T-helper 2 cell treated with Interferon-gamma antibody and Interleukin-4, amounts not matched to agents 100 ng/mL and 5 ng/mL, for 36 hours (primary cell): ENCODE measurements around the gene CTCF. TPM values are rescaled to one million over a fixed set of nuclear protein-coding genes. Genes with fewer than 3 reads are reported as not detected.

Experiments used
- intact Hi-C: fragments of 100-400 bp; cut with micrococcal nuclease; formaldehyde crosslinking; loops from one replicate; pipeline ENCODE4 v1.15.1; 2023
- total RNA-seq: library from RNA; stranded (reverse); gene quantifications from 2 replicates; pipeline ENCODE4 v1.2.3, GENCODE V29; 2022

Gene CTCF
- total RNA-seq, 1 donor from 2014 or later, result 82.9 TPM

DNA sequence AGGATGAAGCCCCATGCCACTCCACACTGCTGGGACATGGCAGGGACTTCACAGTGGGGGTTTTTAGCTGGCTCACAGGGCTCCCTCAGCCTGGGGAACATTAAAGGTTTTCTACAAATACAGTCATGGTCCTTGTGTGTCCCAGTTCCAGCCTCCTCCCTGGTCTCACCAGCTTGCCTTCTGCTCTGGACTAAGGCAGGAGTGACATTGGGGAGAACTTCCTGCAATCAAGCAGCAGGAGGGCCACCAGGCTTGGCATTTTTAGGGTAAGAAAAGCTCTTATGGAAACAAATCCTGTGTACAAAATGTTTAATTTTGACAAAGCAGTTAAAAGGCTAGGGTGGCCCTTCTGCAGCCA is 100.3 kb downstream of the CTCF start:
- intact Hi-C loops, result loop anchor here (10.0 kb wide), 2 partner anchors 182 to 418 kb away; partner anchors contain the start of genes CENPT, FHOD1, NUTF2 and SLC9A5

DNA sequence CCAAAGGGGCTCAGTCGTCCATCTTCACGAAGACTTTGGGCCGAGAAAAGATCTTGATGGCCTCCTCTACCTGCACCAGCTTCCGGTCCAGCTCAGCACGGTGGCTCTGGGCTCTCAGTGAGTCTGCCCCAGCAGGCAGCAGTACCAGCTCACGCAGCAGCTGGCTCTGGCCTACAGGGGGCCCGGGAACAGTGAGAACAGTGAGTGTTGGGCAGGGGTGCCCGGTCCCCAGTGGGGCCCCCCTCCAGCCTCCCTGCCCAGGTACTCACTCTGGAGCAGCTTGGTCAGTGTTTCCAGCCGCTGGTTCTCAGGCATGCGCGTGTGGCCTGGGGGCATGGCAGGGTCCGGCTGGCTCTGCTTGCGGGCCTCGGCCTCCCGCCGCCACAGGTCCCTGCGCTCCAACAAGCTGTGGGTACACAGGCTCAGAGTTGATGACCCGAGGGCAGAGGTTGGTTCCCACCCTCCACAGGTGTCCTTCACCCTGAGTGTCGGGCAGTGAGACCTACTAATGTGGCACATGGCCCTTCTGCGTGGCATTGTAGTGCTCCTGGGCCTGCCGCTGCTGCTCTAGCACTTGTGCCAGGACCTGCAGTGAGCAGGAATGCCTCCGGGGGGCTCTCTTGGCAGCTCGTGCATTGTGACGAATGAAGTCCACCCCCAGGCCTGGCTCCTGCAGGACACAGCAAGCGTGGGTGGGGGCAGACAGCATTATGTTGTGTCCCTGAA is 101.0 kb downstream of the CTCF start:
- intact Hi-C loops, result loop anchor here (10.0 kb wide), 2 partner anchors 181 to 419 kb away; partner anchors contain the start of genes CENPT, FHOD1, NUTF2 and SLC9A5

DNA sequence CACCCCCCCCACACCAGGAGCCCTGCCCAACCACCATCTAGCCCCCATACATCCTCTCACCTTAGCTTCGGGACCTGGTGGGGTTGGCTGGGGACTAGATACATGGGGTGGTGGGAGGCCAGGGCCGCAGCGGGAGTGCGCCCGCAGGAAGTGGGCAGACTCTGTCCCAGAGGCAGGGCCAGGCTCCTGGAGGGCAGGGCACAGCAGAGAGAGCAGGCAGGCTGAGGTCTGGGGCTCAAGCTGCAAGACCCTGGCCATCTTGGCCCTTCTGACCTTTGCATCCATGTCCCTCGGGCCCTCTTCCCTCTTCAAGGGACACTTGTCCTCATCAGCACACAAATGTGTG is 101.5 kb downstream of the CTCF start:
- intact Hi-C loops, result loop anchor here (10.0 kb wide), 2 partner anchors 181 to 419 kb away; partner anchors contain the start of genes CENPT, FHOD1, NUTF2 and SLC9A5

DNA sequence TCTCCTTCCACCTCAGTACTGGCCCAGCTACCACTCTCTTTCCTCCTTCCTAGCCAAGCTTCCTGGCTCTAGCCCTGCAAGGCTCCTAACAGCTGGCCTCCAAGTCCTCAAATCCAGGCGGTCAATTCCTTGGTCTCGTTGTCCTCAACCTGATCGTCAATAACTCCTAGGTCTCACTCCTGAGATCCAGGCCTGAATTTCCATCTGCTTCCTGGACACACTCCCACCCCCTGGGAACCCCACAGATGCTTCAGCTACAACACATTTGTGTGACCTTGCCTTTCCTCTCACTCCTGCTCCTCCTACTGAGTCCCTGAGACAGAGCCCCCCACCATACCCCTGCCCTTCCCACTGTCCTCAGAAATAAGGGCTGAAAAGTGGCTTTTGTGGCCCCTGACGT is 101.9 kb downstream of the CTCF start:
- intact Hi-C loops, result loop anchor here (10.0 kb wide), 2 partner anchors 181 to 419 kb away; partner anchors contain the start of genes CENPT, FHOD1, NUTF2 and SLC9A5

DNA sequence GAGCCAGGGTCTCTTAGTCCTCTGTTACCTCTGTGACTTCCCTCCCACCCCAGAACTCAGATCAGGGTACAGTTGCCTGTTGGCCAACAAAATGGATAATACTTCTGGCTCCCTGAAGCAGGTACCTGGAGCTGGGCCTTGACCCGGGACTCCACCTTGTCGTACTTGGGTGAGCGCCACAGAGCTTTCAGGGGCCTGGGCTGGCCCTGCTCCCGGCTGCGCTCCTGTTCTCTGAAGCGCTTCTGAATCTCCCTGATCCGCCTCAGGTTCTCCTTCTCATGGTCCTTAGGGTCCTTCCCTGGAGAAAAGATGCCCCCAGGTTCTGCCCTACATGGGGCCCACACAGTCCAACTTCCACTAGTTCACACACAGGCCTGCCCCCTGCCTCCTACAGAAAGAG is 102.5 kb downstream of the CTCF start:
- intact Hi-C loops, result loop anchor here (10.0 kb wide), 2 partner anchors 180 to 420 kb away; partner anchors contain the start of genes CENPT, FHOD1, NUTF2 and SLC9A5

DNA sequence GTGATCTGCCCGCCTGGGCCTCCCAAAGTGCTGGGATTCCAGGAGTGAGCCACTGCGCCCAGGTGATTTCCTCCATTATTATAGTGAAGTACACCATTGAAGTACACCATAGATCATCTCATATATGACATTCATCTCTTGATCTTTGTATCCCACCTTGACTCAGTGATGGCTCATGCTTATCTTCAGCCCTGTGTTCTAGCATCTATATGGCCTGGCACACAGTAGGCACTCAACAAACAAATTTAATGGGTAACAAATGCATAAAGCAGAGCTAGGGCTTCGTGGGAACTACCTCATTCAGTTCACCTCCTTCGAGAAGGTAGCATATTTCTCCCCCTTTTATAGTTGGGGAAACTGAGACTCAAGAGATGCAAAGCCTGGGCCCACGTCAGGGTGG is 103.3 kb downstream of the CTCF start:
- intact Hi-C loops, result loop anchor here (10.0 kb wide), 2 partner anchors 179 to 421 kb away; partner anchors contain the start of genes CENPT, FHOD1, NUTF2 and SLC9A5

DNA sequence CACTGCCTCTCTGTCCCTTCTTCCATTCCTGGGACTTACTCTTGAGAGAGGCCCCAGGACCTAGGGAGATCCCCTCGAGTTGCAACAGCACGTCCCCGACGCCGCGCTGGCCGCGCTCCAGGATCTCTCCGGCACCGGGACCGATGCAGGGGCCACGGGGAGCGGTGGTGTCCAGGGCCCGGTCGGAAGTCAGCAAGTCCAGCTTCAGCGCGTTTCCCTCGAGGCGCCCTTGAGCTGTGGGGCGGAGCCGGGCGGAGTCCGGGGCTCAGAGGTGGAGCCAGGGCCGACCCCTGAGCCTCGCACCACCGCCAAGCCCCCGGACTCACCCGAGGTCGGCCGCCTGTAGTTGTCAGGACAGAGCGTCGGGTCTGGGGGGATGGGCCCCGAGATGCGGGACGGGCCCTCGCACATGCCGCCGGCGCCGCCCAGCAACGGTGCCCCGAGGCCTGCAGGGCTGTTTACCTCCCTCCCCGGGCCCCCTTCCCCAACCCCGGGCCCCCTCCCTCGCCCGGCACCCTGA is 103.8 kb downstream of the CTCF start:
- intact Hi-C loops, result loop anchor here (2.0 to 10.0 kb wide), 5 partner anchors 53 to 421 kb away; partner anchors contain the start of genes CENPT, DDX28, DUS2 and FHOD1

DNA sequence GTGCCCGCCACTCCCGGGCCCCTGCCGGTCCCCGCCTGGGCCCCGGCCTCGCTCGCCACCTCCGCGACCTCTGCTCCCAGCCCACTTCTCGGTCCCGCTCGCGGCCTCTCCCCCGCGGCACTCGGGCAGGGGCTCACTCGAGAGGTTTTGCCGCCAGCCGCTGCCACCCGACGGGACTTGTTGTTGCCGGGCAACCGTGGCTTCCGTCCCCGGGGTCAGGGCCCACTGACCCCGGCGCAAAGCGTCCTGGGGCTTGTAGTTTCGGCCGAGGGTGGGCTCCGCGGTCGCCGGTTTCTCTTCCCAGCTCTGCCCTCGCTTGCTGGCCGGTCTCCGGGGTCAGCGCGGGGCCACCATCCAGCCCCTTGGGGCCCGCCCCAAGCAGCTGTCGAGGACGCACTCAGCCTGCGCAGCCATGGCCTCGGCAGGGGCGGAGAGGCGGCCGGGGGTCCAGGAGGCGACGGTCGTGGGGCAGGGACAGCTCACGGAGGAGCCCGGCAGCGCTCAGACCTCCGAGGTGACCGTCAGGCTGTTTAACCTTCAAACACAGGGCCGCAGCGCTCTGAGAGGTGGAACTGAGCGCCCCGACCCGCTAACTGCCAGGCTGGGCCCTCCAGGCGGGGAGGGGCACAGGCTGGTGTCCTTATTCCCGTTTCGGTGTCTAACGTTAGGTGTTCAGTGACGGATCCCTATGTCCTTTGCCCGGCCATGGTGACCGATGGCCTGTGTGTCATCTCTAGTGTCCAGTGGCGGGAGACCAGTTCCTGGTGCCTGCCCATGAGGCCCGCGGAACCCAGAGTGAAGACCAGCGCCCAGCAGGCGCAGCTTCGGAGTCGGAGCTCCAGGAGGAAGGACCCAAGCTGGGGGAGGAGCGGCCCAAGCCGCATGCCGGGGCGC is 104.5 kb downstream of the CTCF start, which contains the start of the genes C16orf86 and ENKD1:
Gene C16orf86 (plus strand): TSS at position 256 of the 894 bp plus-strand sequence. CDS start 157 bp downstream, at position 413.
Gene ENKD1 (minus strand): TSS at position 192 of the 894 bp plus-strand sequence. CDS start 308 bp downstream, outside the sequence.
- intact Hi-C loops, result loop anchor here (2.0 to 10.0 kb wide), 5 partner anchors 52 to 422 kb away; partner anchors contain the start of genes CENPT, DDX28, DUS2 and FHOD1

DNA sequence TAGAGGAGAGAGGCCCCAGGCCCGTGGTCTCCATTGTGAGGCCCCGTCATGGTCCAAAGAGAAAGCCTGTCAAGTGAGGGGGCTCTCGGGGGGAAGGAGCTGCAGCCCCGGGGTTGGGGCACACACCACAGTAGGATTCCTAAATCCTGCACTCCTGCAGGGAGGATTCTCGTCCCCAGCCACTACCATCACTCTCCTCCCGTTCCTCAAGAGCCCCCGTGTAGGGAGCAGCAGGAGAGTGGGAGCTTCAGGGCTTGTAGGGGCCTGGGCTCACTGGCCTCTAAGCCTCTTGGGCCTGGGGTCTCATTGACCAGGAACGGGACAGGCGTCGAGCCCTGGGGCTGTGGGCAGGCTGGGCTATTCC is 105.1 kb downstream of the CTCF start:
- intact Hi-C loops, result loop anchor here (2.0 to 10.0 kb wide), 5 partner anchors 51 to 423 kb away; partner anchors contain the start of genes CENPT, DDX28, DUS2 and FHOD1

DNA sequence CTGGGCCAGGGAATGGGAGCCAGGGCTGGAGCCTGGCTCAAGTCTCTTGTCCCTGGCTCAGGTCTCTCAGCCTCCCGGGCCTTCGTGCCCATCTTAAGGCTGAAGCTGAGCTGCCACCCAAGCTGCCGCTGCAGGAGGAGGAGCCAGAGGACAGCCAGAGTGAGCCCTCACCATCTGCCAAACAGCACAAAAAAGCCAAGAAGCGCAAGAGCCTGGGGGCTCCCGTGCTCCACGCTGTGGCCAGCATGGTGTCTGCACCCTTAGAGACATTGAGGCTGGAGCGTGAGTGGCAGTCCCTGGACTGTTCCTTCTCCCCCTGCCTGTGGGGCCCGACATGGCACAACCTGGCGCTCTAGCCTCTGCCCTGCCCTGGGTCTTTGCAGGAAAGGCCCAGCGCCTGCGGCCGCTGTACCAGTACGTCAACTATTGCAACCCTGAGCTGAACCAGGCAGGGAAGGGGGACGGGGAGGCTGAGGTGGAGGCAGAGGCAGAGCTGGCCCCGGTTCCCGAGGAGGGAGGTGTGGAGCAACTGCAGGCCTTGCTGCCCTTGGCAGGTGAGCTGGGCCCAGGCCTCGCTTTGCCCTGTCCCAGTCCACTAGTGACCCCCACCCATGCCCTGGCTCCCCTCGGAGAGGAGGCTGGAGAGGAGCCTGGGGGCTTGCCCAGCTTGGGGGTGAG is 105.6 kb downstream of the CTCF start:
- intact Hi-C loops, result loop anchor here (1.0 to 10.0 kb wide), 8 partner anchors 8 to 423 kb away; partner anchors contain the start of genes ACD, CENPT, DDX28 and DUS2

DNA sequence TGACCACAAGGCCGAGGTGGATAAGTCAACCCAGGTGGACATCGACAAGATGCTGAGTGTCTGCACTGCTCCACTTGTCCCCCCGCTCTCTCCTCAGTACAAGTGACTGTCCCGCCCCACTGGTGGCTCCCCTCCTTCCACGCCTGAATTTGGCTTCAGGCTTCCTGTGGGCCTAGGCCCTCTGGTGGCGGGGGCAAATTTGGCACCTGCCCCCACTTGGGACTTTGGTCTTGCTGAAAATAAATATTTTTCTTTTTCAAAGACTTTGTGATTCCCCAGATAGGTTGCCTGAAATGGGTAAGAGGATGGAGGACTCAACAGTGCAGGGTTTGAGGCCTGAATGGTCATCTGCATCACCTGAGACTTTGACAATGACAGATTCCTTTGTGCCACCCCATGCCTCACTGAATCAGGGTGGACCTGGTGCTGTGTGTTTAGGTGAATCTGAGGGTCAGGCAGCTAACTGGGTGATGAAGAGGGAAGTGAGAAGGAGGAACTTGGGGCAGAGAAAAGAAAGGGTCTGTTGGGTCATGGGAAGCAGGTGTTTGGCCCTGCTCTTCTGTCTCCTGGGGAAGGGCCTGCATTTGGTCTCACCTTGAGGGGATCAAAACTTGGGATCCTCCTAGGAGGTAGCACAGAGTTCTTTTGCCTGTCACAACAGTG is 106.3 kb downstream of the CTCF start:
- intact Hi-C loops, result loop anchor here (1.0 to 10.0 kb wide), 5 partner anchors 8 to 424 kb away; partner anchors contain the start of genes ACD, CENPT, FHOD1 and NUTF2

DNA sequence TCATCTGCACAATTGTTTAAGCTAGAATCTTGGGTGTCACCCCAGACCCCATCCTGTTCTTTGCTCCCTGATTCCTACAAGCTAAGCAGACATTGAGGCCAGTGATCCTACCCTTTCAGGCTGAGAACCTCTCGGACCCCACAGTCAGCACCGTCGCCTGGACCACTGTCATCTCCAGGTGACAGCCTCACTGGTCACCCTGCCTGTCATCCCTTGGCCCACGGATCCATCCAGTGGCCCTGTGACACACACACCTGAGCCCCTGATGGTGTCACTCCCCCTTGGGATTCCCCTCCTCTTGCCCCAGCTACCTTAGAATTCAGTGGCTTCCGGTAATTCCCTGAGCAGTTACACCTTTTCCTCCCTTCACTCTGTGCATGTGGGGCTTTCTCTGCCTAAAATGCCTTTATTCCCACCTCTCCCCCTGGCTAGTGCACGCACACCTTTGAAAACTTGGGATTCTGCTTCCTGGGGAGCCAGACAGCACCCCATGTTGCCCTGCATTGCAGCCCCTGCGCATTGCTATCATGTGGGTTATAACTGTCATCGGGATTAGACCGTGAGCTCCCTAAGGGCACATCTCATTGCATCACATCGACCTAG is 107.3 kb downstream of the CTCF start:
- intact Hi-C loops, result loop anchor here (10.0 kb wide), 2 partner anchors 175 to 425 kb away; partner anchors contain the start of genes CENPT, FHOD1, NUTF2 and SLC9A5

DNA sequence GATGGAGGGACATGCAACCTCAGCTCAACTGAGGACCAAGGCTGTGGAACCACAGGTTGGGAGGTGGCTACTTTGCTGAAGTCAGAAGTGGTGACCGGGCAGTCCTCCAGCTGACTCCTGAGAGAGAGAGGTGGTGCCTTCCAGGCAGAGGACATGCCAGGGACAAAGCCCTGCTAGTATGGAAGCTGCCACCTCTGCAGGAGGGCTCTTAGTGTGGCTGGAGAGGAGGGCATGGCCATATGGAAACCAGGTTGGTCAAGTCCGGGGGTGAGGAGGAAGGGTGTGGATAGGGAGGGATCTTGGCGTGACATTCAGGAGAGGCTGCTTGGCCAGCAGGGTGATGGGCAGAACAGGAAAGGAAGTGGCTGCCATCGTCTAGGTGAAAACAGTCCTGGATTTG is 110.0 kb downstream of the CTCF start:
- intact Hi-C loops, result loop anchor here (1.0 kb wide), 1 partner anchor 256 kb away; no protein-coding TSS in a partner anchor

DNA sequence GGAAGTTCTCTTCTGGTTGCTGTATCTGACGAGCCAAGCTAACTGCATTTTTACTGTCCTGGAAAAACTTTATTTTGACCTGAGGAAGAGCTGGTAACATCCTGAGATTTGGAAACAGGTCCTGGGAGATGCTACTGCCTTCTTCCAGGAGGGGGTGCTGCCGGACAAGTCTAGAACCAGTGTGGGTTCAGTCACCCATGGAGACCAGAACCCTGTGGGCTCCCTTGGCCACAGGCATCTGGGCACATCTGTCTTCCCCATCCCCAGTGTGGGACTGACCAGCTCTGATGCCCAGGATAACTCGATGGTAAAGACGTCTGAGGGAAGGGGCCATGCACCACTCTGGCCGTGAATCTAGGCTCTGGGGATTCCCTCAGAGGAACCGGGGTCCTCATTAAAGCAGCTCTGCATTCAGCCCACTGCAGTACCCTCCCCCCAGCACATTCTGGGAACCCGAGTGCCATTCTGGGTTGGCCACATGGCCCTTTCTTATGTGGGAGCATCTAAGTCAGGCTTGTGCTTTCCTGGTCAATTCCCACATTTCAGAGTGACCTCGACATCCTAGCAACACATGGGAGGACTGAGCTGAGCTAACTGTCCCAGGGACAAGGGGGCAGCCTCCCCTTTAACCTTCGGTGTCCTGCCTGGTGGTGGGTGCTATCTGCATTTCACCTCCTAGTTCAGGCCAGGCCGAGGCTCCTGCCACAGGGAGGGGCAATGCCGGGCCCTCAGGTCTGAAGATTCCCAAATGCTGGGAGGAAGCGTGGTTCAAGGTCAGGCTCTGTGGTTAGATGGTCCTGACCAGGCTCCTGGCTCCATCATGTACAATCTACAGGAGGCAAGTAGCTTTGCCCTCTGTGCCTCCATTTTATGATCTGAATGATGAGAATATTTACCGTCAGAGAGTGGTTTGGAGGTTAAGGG is 110.7 kb downstream of the CTCF start:
- intact Hi-C loops, result loop anchor here (1.0 kb wide), 1 partner anchor 255 kb away; no protein-coding TSS in a partner anchor

DNA sequence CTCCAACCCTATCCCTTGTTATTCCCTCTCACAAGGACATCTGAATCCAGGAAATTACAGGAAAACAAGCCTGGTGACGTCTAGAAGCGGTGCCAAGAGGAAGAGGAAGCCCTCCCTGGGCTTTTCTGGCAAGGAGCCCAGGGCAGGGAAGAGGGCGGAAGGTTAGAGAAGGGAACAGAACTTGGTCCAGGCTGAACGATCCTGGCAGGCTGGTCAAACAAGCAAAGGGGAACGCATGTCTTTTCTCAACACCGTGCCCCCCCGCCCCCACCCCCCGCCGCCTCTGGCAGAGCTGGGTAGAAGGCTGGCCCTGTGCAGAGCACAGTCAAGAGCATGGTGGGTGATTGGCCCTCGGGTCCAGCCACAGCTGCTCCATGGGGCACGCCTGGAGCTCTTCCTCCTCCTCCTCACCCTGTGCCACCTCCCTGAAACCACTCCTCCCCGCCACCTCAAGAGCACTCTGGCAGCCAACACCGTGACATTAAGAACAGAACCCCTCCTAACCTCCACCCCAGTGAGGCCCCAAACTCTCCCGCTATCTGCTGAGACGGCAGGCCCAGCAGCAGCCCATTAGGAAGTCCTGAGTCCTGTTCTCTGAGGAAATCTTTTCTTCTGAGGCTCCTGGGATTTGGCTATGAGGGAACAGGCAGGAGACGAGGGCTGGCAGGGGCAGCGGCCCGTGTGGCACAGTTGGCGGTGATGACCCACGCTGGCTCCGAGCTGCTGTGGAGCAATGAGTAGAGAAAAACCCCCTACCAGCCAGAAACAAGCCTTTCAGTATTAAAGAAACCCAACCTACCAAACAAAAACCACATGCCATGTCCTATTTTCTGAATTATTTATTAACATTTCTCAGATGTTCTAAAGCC is 111.6 kb downstream of the CTCF start:
- intact Hi-C loops, result no loop called here

DNA sequence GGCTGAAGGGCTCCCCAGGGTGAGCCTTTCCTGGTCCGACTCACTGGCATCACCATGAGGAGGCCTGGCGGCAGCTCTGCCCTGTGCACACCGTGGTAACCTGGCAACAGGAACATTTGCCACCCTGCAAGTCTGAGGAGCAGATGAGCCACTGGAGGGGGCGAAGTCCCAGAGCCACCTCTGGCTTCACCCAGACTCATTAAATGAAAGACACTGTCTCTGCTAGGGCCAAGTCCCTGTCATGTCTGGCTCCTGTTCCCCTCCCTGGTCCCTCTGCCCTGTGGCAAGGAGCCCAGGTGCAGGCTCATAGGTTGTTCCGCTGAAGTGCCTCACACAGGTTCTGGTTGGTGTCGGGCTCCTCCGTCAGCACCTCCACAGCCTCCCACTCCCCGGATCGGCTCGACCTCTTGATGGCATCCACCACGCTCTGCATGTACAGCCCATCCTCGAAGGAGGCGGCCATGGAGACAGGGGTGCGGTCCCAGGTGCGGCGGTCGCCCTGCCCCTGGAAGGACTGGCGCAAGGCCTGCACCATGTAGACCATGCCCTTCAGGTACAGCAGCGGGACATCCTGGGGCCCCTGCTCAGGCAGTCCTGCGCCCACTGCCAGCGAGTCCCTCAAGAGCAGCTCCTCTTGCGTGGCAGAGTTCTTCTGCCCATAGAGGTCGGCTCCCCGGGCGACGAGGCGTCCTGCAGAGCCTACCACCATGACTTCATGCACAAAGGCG is 112.7 kb downstream of the CTCF start:
- intact Hi-C loops, result no loop called here
